Purkinje cell (primary cell): Measurements from ENCODE around the gene UBE2Q2. TPM values are rescaled to one million over a fixed set of nuclear protein-coding genes. Genes with fewer than 3 reads are reported as not detected.

ENCODE experiments used
- polyA plus RNA-seq: library from polyadenylated mRNA; unstranded; fragments of >200 nt; fragmentation: Nextera tagmentation; gene quantifications from 2 replicates; pipeline ENCODE4 v1.2.1, GENCODE V29; 2014

Gene UBE2Q2
- polyA plus RNA-seq: 3.9 and 11.1 TPM in 2 replicates

GRCh38 chr15:75842722-75843677, at the start of gene UBE2Q2:
TSS of gene UBE2Q2 (plus strand) at chr15:75843447. CDS start at chr15:75843667, 220 bp downstream.

DNA sequence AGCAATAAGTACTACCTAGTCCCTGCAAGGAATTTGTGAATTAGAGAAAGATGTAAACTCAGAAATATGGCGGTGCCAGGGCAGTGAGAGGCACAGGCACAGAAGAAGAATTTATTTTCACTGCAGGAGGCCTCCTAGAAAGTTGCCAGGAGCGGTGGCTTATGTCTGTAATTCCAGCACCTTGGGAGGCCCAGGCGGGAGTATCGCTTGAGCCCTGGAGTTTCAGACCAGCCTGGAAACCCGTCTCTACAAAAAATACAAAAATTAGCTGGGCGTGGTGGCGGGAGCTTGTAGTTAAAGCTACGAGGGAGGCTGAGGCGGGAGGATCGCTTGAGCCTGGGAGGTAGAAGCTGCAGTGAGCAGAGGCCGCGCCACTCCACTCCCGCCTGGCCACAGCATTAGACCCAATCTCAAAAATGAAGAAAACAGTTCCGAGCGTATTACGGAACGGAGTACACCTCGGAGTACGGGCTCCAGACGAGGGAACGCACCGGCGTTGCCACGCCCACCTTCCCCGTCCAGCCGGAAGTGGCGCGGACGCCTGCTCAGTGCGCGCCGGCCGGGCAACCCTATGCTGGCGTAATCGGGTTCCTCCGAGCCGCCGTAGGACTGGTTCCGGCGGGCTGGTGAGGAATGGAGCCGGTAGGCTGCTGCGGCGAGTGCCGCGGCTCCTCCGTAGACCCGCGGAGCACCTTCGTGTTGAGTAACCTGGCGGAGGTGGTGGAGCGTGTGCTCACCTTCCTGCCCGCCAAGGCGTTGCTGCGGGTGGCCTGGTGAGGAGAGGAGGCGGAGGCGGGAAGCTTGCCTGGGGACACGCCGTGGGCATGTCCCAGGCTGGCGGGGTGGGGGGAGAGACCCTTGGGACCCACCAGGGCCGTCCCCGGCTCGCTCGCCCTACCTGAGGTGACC, 60.3 kb downstream of the UBE2Q2 start, which contains the start of gene FBXO22:
FBXO22 (plus strand) TSS at position 548 of the 909 bp plus-strand sequence; CDS start at position 634, 86 bp downstream.

Other genes with a start within 250 kb of the UBE2Q2 start
- gene SNUPN, start 217.7 kb upstream of the UBE2Q2 start, polyA plus RNA-seq: 27.2 and 40.5 TPM in 2 replicates
- gene IMP3, start 203.2 kb upstream of the UBE2Q2 start, polyA plus RNA-seq: 24.8 and 52.7 TPM in 2 replicates
- 0.25 and 1.0 TPM in 2 replicates for gene SNX33, start 195.5 kb upstream of the UBE2Q2 start, polyA plus RNA-seq
- gene CSPG4, start 130.6 kb upstream of the UBE2Q2 start, polyA plus RNA-seq: not detected in 2 replicates
- 56.4 and 62.2 TPM in 2 replicates for gene FBXO22, start 60.4 kb downstream of the UBE2Q2 start, polyA plus RNA-seq
- 0.48 and 5.3 TPM in 2 replicates for gene NRG4, start 169.0 kb downstream of the UBE2Q2 start, polyA plus RNA-seq
- 0.51 and 1.1 TPM in 2 replicates for gene TMEM266, start 216.5 kb downstream of the UBE2Q2 start, polyA plus RNA-seq